H9 (cell line): ENCODE data around the gene PCGF6. TPM values are rescaled to one million over a fixed set of nuclear protein-coding genes. Genes with fewer than 3 reads are reported as not detected.
A peak's percentile ranks its signal among the peaks of the same experiment; 100 is the strongest.

Experiments
- DNase-seq: peaks from one replicate; pipeline ENCODE4 v3.0.0-alpha.2; 2017
- H2AFZ ChIP-seq: one replicate; pipeline ENCODE4 v1.6.1; 2013; ENCODE audit warnings: mild to moderate bottlenecking, low read length, control low read depth, moderate library complexity
- H2AK5ac ChIP-seq: 2 replicates; pipeline ENCODE4 v1.6.1; 2013; ENCODE audit warnings: low read length, control low read depth, mixed read lengths; ENCODE audit not compliant: insufficient read length
- H2BK120ac ChIP-seq: one replicate; pipeline ENCODE4 v1.6.1; 2013; ENCODE audit warnings: low read depth, mild to moderate bottlenecking, low read length, control low read depth, inconsistent platforms; ENCODE audit not compliant: poor library complexity, severe bottlenecking
- H2BK12ac ChIP-seq: 2 replicates; pipeline ENCODE4 v1.6.1; 2013; ENCODE audit warnings: low read length, control low read depth, mixed read lengths, low read depth; ENCODE audit not compliant: insufficient read length
- H2BK15ac ChIP-seq: 2 replicates; pipeline ENCODE4 v1.6.1; 2013; ENCODE audit warnings: low read depth, low read length, control low read depth
- H2BK20ac ChIP-seq: one replicate; pipeline ENCODE4 v1.6.1; 2013; ENCODE audit warnings: low read depth, mild to moderate bottlenecking, low read length, control low read depth, inconsistent platforms; ENCODE audit not compliant: poor library complexity, severe bottlenecking
- H2BK5ac ChIP-seq: 2 replicates; pipeline ENCODE4 v1.6.1; 2013; ENCODE audit warnings: low read length, control low read depth, mixed read lengths; ENCODE audit not compliant: insufficient read length
- H3K14ac ChIP-seq: 2 replicates; pipeline ENCODE4 v1.6.1; 2013; ENCODE audit warnings: low read length, control low read depth; ENCODE audit not compliant: insufficient read depth
- H3K18ac ChIP-seq: 2 replicates; pipeline ENCODE4 v1.6.1; 2013; ENCODE audit warnings: low read depth, mild to moderate bottlenecking, mixed read lengths, low read length, control low read depth; ENCODE audit not compliant: insufficient read length
- H3K23ac ChIP-seq: 2 replicates; pipeline ENCODE4 v1.6.1; 2013; ENCODE audit warnings: low read length, control low read depth, mixed read lengths, low read depth; ENCODE audit not compliant: insufficient read length
- H3K23me2 ChIP-seq: 2 replicates; pipeline ENCODE4 v1.6.1; 2013; ENCODE audit warnings: low read depth, mild to moderate bottlenecking, mixed read lengths, low read length, control low read depth; ENCODE audit not compliant: insufficient read length, poor library complexity, severe bottlenecking
- H3K27ac ChIP-seq: 2 replicates; pipeline ENCODE4 v1.5.1; 2013; ENCODE audit warnings: low read length, control low read depth, mixed read lengths, low read depth; ENCODE audit not compliant: insufficient read length
- H3K27me3 ChIP-seq: 2 replicates; pipeline ENCODE4 v1.6.1; 2013; ENCODE audit warnings: low read length, control low read depth, inconsistent platforms; ENCODE audit not compliant: insufficient read depth
- H3K4ac ChIP-seq: 2 replicates; pipeline ENCODE4 v1.6.1; 2013; ENCODE audit warnings: low read depth, mild to moderate bottlenecking, control low read depth, inconsistent platforms, low read length, moderate library complexity
- H3K4me1 ChIP-seq: 2 replicates; pipeline ENCODE4 v1.6.1; 2013; ENCODE audit warnings: low read length, control low read depth, inconsistent platforms; ENCODE audit not compliant: insufficient read depth
- H3K4me2 ChIP-seq: 2 replicates; pipeline ENCODE4 v1.6.1; 2013; ENCODE audit warnings: low read length, control low read depth, mixed read lengths; ENCODE audit not compliant: insufficient read length, insufficient read depth
- H3K56ac ChIP-seq: 2 replicates; pipeline ENCODE4 v1.6.1; 2013; ENCODE audit warnings: low read depth, mild to moderate bottlenecking, mixed read lengths, low read length, control low read depth; ENCODE audit not compliant: insufficient read length
- H3K79me1 ChIP-seq: 2 replicates; pipeline ENCODE4 v1.6.1; 2013; ENCODE audit warnings: low read depth, mild to moderate bottlenecking, moderate library complexity, low read length, control low read depth, inconsistent platforms; ENCODE audit not compliant: insufficient read depth, poor library complexity, severe bottlenecking
- H3K79me2 ChIP-seq: 2 replicates; pipeline ENCODE4 v1.6.1; 2013; ENCODE audit warnings: low read length, control low read depth, inconsistent platforms; ENCODE audit not compliant: insufficient read depth
- H3K9ac ChIP-seq: 2 replicates; pipeline ENCODE4 v1.6.1; 2013; ENCODE audit warnings: low read length, control low read depth, mixed read lengths; ENCODE audit not compliant: insufficient read length; ENCODE audit errors: extremely low read depth
- H3K9me3 ChIP-seq: one replicate; pipeline ENCODE4 v1.6.1; 2013; ENCODE audit warnings: low read depth, low read length, inconsistent platforms; ENCODE audit not compliant: control insufficient read depth
- H3T11ph ChIP-seq: one replicate; pipeline ENCODE4 v1.6.1; 2013; ENCODE audit warnings: mild to moderate bottlenecking, low read length, control low read depth, inconsistent platforms
- H4K20me1 ChIP-seq: one replicate; pipeline ENCODE4 v1.6.1; 2013; ENCODE audit not compliant: control insufficient read depth, insufficient read length, insufficient read depth
- H4K5ac ChIP-seq: 2 replicates; pipeline ENCODE4 v1.6.1; 2013; ENCODE audit warnings: low read depth, mild to moderate bottlenecking, mixed read lengths, low read length, control low read depth; ENCODE audit not compliant: insufficient read length
- H4K8ac ChIP-seq: replicated peaks from 2 replicates; pipeline ENCODE4 v1.6.1; 2013; ENCODE audit warnings: low read length, control low read depth, mixed read lengths, low read depth; ENCODE audit not compliant: insufficient read length
- H4K91ac ChIP-seq: 2 replicates; pipeline ENCODE4 v1.6.1; 2013; ENCODE audit warnings: low read depth, mild to moderate bottlenecking, moderate library complexity, mixed read lengths, low read length, control low read depth; ENCODE audit not compliant: insufficient read length
- H3K27ac Mint-ChIP-seq, 3 experiments: 2 replicates in 2 of 3; 3 replicates in 1 of 3; pipeline ENCODE4 v1.8.0; 2020 to 2021; ENCODE audit warnings: mixed read lengths in 3 of 3, mild to moderate bottlenecking in 1 of 3, moderate library complexity in 1 of 3
- H3K27me3 Mint-ChIP-seq: 2 replicates; pipeline ENCODE4 v1.8.0; 2021; ENCODE audit warnings: low read depth, mild to moderate bottlenecking, moderate library complexity, mixed read lengths
- H3K36me3 Mint-ChIP-seq, 3 experiments: 2 replicates in 2 of 3; 3 replicates in 1 of 3; pipeline ENCODE4 v1.8.0; 2020 to 2021; ENCODE audit warnings: low read depth in 3 of 3, mixed read lengths in 3 of 3; ENCODE audit not compliant: insufficient read depth in 1 of 3
- H3K4me1 Mint-ChIP-seq, 2 experiments: 2 replicates each; pipeline ENCODE4 v1.8.0; 2020; ENCODE audit warnings: mixed read lengths in 2 of 2
- H3K4me3 Mint-ChIP-seq, 2 experiments: 2 replicates in 1 of 2; 3 replicates in 1 of 2; pipeline ENCODE4 v1.8.0; 2020 to 2021; ENCODE audit warnings: mild to moderate bottlenecking in 2 of 2, mixed read lengths in 2 of 2, moderate library complexity in 1 of 2
- H3K9me3 Mint-ChIP-seq, 2 experiments: 2 replicates in 1 of 2; 3 replicates in 1 of 2; pipeline ENCODE4 v1.8.0; 2020; ENCODE audit warnings: mild to moderate bottlenecking in 2 of 2, mixed read lengths in 2 of 2, moderate library complexity in 1 of 2
- WGBS: extraction: QIAGEN DNeasy Blood & Tissue Kit; methylation state at CpG from one replicate; pipeline ENCODE4 v1.1.7; 2013; ENCODE audit warnings: missing lambda C conversion rate, low lambda C conversion rate, mixed read lengths; ENCODE audit not compliant: insufficient read length; ENCODE audit errors: extremely low coverage; 5-methylcytosine and 5-hydroxymethylcytosine counted together
- total RNA-seq: library from RNA; stranded (reverse); gene quantifications from 2 replicates; pipeline ENCODE4 v1.2.1, GENCODE V29; 2021
- TF ChIP-seq, protein P1 (sequence below): fragments of 200-600 bp; sonication (generic); conservative IDR thresholded peaks from 3 replicates; pipeline ENCODE4 v1.8.0; 2021; ENCODE audit warnings: antibody characterized with exemption, mild to moderate bottlenecking

The PCGF6 gene
- total RNA-seq, 1 experiment from 2014 or later = 23.5 TPM

DNA sequence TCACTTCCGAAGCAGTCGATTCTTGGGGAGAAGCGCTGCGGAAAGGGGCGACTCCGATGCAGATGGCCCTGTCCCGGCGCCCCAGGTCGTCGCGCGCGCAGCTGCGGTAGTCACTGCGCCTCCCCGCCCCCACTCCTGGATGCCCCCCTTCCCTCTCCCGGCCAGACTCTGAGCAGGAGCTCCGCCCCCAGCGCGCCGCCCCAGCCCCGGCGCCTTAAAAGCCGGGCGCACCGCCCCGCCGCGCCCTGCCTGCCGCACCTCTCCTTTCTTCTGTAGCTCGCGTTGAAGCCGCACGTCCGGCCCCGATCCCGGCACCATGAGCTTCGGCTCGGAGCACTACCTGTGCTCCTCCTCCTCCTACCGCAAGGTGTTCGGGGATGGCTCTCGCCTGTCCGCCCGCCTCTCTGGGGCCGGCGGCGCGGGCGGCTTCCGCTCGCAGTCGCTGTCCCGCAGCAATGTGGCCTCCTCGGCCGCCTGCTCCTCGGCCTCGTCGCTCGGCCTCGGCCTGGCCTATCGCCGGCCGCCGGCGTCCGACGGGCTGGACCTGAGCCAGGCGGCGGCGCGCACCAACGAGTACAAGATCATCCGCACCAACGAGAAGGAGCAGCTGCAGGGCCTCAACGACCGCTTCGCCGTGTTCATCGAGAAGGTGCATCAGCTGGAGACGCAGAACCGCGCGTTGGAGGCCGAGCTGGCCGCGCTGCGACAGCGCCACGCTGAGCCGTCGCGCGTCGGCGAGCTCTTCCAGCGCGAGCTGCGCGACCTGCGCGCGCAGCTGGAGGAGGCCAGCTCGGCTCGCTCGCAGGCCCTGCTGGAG, 73.8 kb downstream of the PCGF6 start, which contains the start of gene INA:
TSS of gene INA (plus strand) at position 243 of the 817 bp plus-strand sequence. CDS start at position 317, 74 bp downstream.
- H3K79me2 ChIP-seq = no peaks in the 10 kb centered on the region
- Mint-ChIP-seq H3K4me3 (peak within 1 kb of the TSS; percentile 73 to 89), H3K27me3 (peaks cover 66% of the 10 kb centered on the region), H3K9me3 (no peaks in the 10 kb centered on the region; a peak in 1 of 5 replicates), H3K4me1 (peaks cover 23 to 28% of the 10 kb centered on the region in 2 experiments), H3K36me3 (no peaks in the 10 kb centered on the region), H3K27ac (no peak within 1 kb of the TSS)
- H3K9ac ChIP-seq = no peak within 1 kb of the TSS
- H3K79me1 ChIP-seq = no peaks in the 10 kb centered on the region
- H3K14ac ChIP-seq = no peak within 1 kb of the TSS
- DNase-seq = peak; percentile 86
- H2BK15ac ChIP-seq = no peak within 1 kb of the TSS
- no peaks in the 10 kb centered on the region for H3K9me3 ChIP-seq
- H2BK20ac ChIP-seq = no peak within 1 kb of the TSS
- H3K18ac ChIP-seq = no peak within 1 kb of the TSS
- H3K4me1 ChIP-seq = no peaks in the 10 kb centered on the region; the same call in 1 of the 2 replicates
- no peak within 1 kb of the TSS for H4K91ac ChIP-seq
- H3K4me2 ChIP-seq = peak within 1 kb of the TSS; percentile 84
- no peak within 1 kb of the TSS for H3K56ac ChIP-seq
- H2BK12ac ChIP-seq = no peak within 1 kb of the TSS
- no peak within 1 kb of the TSS for H2BK5ac ChIP-seq
- H3K23ac ChIP-seq = no peak within 1 kb of the TSS
- H4K20me1 ChIP-seq = no peaks in the 10 kb centered on the region
- no peak within 1 kb of the TSS for H4K8ac ChIP-seq
- H3K4ac ChIP-seq = no peak within 1 kb of the TSS
- TF ChIP-seq, protein P1, sequence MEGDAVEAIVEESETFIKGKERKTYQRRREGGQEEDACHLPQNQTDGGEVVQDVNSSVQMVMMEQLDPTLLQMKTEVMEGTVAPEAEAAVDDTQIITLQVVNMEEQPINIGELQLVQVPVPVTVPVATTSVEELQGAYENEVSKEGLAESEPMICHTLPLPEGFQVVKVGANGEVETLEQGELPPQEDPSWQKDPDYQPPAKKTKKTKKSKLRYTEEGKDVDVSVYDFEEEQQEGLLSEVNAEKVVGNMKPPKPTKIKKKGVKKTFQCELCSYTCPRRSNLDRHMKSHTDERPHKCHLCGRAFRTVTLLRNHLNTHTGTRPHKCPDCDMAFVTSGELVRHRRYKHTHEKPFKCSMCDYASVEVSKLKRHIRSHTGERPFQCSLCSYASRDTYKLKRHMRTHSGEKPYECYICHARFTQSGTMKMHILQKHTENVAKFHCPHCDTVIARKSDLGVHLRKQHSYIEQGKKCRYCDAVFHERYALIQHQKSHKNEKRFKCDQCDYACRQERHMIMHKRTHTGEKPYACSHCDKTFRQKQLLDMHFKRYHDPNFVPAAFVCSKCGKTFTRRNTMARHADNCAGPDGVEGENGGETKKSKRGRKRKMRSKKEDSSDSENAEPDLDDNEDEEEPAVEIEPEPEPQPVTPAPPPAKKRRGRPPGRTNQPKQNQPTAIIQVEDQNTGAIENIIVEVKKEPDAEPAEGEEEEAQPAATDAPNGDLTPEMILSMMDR = 0 out of 3 replicates have a peak, but pooled peaks have one; percentile 13
- peaks cover 24% of the 10 kb centered on the region for H3K27me3 ChIP-seq
- H2AFZ ChIP-seq = peak within 1 kb of the TSS; percentile 67
- no peak within 1 kb of the TSS for H3K27ac ChIP-seq
- H4K5ac ChIP-seq = no peak within 1 kb of the TSS
- no peak within 1 kb of the TSS for H3T11ph ChIP-seq
- no CpG with 5 or more reads among the region's 105 CpGs for WGBS
- peaks cover 14% of the 10 kb centered on the region for H3K23me2 ChIP-seq
- no peak within 1 kb of the TSS for H2AK5ac ChIP-seq
- no peak within 1 kb of the TSS for H2BK120ac ChIP-seq
